Eye (tissue), 1 donor: ENCODE measurements around the gene NBR1.
"Not testable (repeated sequence)": the region's sequence is repeated elsewhere in the genome, so short reads cannot be mapped to it uniquely, and the experiment has no call there.

Source experiments
- DNase-seq: peaks from one replicate; pipeline ENCODE4 v3.0.0-alpha.2; 2015

Gene NBR1

DNA sequence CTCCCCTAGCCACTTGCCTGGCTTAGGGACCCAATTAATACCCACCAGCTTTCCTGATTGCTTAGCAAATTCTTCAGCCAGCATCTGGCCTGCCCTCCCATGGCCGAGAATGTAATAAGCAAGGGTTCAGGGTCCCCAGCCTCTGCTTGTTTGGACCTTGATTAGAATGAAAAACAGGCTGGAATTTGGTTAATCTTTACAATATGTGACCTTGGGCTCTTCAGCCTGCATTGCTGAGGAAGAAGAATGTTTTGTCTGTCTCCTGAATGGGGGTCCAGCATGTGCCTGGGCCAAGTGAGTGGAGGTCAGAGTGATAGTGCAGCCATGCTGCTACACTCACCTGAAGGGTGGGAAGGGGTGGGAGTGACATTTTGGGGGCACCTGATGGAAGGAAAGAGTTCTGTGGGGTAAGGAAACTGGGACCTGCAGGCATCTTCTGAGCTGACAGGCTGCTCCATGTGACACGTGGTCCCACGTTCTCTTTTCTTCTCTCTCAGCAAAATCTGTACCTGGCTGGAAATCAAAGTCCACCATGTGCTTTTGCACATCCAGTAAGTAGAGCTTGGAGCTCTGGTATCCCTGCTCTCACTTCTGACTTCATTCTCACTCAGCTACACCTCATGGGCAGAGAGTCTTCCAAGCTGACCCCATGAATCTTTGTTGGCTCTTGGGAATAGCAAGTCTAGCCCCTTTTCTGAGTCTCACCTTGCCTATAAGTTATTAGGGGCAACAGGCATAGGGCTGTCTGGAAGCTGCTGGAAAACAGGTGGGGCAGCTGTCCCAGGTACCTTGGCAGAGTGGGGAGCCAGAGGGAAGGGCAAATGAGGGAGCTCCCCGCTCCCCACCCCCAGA lies 46.0 kb downstream of the NBR1 start:
- no peak for DNase-seq

- DNase-seq = no peak
These were observed 46.6 kb downstream of the NBR1 start for GRCh38 chr17:43217614-43218087.

GRCh38 chr17:43219001-43219400 lies 48.0 kb downstream of the NBR1 start:
- DNase-seq = no peak

GRCh38 chr17:43219746-43220380 lies 48.8 kb downstream of the NBR1 start:
- DNase-seq = no peak

DNA sequence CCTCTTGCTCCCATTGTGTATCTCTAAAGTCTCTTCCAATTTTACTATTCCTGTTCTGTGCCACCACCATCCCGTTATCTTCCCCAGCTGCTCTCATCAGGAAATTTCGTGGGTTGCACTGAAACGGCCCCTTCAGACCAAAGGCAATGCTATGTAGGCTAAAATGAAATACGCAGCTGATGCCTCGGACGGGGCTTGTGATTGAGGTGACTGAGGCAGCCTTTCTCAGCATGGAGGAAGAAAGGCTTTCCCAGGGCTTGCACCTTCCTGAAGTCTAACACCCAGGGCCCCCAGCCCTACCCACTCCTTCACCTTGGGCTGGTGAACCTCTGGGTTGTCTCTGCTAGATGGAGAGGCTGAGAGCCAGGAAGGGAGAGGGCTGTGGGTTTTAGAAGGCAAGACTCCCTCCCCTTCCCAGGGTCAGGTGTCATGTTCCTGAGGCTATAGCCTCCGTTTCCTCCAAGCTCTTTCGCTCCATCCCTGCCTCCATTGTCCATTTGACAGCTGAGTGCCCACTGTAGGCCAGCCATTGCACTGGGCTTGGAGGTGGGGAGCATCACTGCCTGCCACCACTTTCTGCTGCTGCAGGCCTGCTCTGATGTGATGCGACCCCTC lies 49.6 kb downstream of the NBR1 start:
- no peak for DNase-seq

GRCh38 chr17:43224146-43224705 lies 53.2 kb downstream of the NBR1 start:
- no peak for DNase-seq

- no peak for DNase-seq
These were observed 55.4 kb downstream of the NBR1 start for GRCh38 chr17:43226393-43226792.

DNA sequence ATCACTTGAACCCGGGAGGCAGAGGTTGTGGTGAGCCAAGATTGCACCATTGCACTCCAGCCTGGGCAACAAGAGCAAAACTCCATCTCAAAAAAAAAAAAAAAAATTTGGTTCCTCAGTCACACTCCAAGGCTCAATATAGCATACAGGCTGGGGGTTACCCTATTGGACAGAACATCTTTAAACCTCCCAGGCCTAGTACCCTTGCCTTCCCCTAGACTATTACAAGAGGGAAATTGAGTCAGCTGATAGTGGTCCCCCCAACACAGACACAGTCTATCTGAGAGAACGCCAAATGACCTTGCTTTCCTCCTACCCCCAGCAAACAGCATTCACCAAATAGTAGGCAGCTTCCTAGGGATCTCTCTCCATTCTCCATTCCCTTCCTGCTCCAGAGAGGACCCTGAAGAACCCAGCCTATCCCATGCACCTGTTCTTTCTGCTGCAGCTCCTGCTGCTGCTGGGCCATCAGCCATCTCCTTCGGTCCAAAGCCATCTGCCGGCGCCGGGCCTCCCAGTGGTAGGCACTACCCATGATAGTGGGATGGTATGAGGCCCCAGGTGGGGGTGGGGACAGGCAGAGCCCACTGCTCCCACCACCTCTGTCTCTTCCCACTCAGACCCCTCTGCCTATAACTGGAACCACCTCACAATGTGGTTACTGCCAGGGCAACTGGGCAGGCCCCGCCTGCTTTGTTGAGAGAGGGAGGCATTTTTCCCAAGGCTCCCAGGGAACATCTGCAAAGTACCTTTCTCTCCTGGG lies 57.2 kb downstream of the NBR1 start, which contains the start of gene CCDC200:
TSS of gene CCDC200 (minus strand) at position 604 of the 763 bp plus-strand sequence. CDS start at position 535, 69 bp downstream.
- DNase-seq = not testable (repeated sequence)

GRCh38 chr17:43231205-43232020 lies 60.4 kb downstream of the NBR1 start:
- not testable (repeated sequence) for DNase-seq

GRCh38 chr17:43232021-43232699 lies 61.1 kb downstream of the NBR1 start:
- not testable (repeated sequence) for DNase-seq

DNA sequence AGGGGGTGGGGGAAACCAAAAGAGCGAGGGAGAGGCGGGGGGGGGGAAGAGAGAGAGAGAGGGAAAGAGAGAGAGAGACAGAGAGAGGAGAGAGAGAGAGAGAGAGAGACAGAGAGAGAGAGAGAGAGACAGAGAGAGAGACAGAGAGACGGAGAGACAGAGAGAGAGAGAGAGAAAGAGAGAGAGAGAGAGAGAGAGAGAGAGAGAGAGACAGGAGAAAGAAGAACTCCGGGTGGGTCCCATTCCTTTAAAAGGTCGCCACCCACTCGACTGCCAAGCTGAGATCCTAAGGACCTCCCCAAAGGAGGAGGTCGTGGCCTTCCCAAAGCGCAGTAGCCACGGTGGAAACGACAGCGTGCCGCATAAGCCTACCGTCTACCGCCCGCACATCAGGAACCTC lies 62.2 kb downstream of the NBR1 start:
- DNase-seq = not testable (repeated sequence)

- not testable (repeated sequence) for DNase-seq
These were observed 62.9 kb downstream of the NBR1 start, which contains the start of gene RNU2-1 for GRCh38 chr17:43233877-43234276. RNU2-1 (minus strand) TSS chr17:43233977.

- DNase-seq = not testable (repeated sequence)
These were observed 68.6 kb downstream of the NBR1 start for GRCh38 chr17:43239597-43239996.

DNA sequence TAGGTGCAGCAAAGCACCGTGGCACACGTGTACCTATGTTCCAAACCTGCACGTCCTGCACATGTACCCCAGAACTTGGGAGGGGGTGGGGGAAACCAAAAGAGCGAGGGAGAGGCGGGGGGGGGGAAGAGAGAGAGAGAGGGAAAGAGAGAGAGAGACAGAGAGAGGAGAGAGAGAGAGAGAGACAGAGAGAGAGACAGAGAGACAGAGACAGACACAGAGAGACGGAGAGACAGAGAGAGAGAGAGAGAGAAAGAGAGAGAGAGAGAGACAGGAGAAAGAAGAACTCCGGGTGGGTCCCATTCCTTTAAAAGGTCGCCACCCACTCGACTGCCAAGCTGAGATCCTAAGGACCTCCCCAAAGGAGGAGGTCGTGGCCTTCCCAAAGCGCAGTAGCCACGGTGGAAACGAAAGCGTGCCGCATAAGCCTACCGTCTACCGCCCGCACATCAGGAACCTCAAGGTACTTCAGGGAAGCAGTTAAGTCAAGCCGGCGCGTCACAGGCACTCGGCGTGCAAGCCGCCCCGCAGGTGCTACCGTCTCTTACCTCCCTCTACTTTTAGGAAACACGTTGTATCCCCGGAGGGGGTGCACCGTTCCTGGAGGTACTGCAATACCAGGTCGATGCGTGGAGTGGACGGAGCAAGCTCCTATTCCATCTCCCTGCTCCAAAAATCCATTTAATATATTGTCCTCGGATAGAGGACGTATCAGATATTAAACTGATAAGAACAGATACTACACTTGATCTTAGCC lies 69.8 kb downstream of the NBR1 start:
- DNase-seq = not testable (repeated sequence)

DNA sequence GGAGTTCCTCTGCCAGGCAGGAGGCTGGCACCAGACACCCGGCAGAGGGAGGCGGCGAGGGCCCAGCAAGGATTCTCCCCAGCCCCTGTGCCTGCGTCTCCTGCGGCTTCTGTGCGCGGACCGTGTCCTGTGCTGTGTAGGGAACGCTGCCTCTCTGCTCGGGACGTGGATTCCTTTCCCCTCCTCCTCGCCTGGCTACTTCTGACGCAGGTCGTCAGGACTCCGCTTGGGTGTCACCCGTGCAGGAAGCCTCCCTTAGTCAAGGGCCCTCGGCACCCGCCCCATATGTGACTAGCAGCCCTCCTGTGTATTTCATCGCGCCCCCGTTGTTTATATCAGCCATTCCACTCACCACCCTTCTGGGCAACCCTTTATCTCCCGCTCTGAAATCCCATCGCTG lies 75.4 kb downstream of the NBR1 start:
- not testable (repeated sequence) for DNase-seq
